GM21576 (cell line): ENCODE data around the gene FOXD1.
"Not testable (repeated sequence)": the region's sequence is repeated elsewhere in the genome, so short reads cannot be mapped to it uniquely, and the experiment has no call there.

Experiments used
- ATAC-seq: cut with Tn5 transposase; IDR thresholded peaks from one replicate; pipeline ENCODE4 v1.9.1; 2021; ENCODE audit warnings: mild to moderate bottlenecking, moderate library complexity; ENCODE audit not compliant: unreplicated experiment

The FOXD1 gene

DNA sequence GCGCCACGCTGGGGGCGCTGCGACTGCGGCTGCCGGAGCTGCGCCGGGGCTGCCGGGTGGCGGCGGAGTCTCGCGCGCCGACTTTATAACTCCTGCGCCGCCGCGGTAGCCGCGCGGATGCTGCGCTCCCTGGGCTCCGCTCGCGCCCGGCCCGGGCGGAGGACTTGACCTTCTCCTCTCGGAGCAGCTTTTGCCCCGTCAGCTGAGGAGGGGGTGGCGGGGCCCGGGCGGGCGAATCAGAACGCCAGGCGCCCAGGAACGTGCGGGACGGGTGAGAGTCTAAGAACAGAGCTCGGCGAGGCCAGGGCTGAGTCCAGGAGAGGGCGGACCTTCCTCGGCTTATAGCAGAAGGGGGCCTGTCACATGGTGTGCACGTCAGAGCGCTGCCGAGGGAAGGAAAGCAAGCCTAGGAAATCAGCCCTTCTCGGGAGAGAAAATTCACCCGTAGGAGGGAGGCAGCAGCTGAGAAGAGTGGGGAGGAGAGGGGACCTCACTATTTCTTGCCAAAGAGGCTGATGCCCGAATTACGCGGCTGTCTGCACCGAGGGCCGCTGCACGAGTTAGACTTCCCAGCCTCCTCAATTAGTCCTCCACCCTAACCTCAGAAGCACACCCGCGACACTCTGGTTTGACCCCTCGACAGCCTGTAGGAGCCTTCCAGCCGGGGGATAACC lies at the start of gene FOXD1:
TSS of gene FOXD1 (minus strand) at position 315 of the 674 bp plus-strand sequence. CDS start 415 bp downstream, outside the sequence.
- ATAC-seq, result peak; percentile 42

- ATAC-seq, result no peak
Measured at GRCh38 chr5:73497497-73498056, 49.0 kb upstream of the FOXD1 start.

DNA sequence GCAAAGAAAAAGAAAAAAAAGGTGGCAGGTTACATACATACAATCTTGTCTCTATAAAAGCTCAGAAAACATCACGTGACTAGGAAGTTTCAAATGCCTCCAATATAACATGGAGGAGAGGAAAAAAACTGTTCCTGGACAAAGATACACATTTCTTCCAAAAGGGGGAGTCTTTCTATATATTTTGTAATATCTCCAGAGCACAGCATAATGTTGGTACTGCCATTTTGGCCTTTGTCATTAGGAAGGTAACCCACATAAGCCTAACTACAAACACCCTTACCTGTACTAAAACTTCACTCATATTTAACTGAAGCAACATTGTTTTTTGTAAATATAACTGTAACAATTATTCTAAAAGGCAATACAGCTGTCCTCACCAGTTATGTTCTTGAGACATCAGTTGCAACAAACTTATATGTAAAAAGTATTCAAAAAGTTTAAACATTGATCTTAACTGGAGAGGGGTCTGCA lies 48.4 kb upstream of the FOXD1 start:
- ATAC-seq, result no peak

DNA sequence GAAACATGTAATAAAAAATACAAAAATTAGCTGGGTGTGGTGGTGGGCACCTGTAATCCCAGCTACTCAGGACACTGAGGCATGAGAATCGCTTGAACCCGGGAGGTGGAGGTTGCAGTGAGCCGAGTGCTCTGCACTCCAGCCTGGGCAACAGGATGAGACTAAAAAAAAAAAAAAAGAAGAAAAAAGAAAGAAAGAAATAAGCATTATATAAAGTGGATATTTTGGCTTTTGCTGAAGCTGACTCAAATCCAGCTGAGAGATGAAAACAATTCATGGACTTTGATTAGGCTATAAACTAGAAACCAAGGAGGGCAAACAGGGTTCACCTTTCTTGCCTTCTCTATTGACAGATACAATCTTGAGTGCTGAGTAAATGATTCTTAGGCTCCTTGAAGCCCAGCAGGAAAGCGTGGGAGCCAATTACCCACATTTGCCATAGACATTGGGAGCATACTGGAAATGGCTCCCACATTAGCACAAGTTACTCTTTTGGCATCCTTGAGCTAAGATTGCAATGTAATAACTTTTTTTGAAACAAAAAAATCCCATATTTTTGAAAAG lies 47.3 kb upstream of the FOXD1 start:
- ATAC-seq, result no peak

DNA sequence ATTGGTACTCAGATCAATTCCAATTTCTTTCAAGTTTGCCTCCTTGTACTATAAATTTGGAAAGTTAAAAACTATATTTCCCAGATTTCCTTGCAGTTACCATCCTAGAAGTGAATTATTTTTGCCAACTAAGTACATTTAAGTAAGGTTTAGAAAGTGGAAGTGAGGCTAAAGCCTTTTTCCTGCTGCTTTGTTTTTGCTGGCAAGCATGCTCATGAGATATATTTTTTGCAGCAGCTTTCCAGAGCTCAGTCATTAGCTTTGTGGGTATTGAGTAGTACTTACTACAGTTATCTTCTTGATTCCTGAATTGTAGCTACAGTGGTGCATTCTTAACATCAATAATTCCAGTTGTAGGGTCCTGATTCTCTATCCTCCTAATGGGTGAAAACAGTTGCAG lies 46.1 kb upstream of the FOXD1 start:
- ATAC-seq, result no peak

DNA sequence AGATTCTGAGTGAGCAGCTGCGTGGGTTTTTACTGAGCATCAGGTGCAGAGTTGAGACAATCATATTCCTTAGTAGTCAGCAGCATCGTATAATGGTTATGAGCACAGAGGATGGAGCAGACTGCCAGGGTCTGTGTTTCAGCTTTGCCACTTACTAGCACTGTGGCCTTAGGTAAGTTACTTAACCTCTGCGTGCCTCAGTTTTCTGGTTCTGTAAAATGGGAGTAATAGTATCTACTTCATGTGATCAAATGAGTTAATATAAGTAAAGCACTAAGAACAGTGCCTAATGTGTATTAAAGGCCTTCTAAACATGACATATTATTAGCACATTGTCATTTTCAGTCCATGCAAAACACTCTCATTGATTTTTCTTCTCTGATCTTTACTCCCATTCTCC lies 44.8 kb upstream of the FOXD1 start:
- no peak for ATAC-seq

DNA sequence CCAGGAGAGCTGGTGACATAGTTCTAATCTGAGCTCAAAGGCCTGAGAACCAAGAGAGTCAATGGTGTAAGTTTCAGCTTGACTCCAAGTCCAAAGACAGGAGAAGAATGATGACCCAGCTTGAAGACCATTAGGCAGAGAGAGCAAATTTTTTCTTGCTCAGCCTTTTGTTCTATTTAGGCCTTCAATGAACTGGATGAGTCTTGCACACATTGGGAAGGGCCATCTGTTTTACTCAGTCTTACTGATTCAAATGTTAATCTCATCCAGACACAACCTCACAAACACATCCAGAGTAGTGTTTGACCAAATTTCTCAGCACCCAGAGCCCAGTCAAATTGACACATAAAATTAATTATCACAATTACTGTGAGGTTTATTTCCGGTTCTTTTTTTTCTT lies 42.6 kb upstream of the FOXD1 start:
- no peak for ATAC-seq

GRCh38 chr5:73490088-73490487 lies 41.5 kb upstream of the FOXD1 start:
- ATAC-seq, result no peak

DNA sequence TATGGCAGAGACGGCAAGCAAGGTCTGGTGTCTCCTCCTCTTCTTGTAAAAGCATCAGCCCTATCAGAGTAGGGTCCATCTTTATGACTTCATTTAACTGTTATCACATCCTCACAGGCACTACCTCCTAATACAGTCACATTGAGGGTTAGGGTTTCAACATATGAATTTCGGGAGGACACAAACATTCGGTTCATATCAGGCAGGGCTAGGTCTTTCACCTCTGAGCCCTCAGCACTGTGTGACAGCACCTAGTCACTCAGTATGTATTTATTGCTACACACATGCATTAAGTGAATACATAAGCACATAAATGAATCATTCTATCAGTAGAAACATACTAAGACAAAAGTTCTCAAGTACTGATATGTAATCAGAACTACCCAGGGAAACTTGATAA lies 40.2 kb upstream of the FOXD1 start:
- ATAC-seq, result no peak

DNA sequence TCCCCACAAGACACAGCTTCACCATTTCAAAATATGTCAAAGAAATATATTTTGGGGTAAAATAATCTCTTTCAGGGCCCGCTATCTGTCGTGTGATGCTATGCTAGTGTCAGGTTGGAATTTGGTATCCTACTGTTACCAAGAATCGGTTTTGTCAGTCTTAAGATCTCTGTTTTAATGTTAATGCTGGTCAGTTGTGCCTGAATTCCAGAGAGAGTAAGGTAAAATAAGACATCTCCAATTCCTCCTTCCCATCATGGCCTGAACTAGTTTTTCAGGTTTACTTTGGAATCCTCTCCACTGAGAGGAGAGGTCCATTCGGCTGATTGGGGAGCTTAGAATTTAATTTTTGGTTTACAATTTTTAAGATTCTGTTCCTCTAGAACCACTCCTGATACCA lies 39.2 kb upstream of the FOXD1 start:
- ATAC-seq, result no peak

- not testable (repeated sequence) for ATAC-seq
Measured at GRCh38 chr5:73487257-73487656, 38.7 kb upstream of the FOXD1 start.

DNA sequence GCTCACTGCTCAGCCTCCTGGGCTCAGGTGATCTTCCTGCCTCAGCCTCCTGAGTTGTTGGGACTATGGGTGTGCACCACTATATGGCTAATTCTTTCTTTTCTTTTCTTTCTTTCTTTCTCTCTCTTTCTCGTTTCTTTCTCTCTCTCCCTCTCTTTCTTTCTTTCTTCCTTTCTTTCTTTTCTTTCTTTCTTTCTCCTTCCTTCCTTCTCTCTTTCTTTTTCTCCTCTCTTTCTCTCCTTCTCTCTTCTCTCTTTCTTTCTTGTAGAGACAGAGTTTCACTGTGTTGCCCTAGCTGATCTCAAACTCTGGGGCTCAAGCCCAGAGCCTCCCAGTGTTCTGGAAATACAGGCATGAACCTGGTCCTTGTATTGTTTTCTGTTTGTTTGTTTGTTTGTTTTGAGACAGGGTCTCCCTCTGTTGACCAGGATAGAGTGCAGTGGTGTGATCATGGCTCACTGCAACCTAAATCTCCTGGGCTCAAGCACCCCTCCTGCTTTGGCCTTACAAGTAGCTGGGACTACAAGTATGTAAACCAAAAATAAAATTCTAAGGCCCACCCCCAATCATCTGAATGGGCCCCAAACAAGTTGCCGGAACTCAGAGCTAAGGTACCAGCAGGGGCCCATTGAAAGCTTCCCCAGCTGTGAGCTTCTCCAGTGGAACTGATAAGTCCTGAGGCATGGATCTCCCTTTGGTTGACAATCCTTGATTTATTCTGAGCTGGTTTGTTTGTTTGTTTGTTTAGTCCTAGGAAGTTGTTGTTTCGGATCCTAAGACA lies 37.7 kb upstream of the FOXD1 start:
- no peak for ATAC-seq

GRCh38 chr5:73485715-73486114 lies 37.1 kb upstream of the FOXD1 start:
- ATAC-seq, result no peak

- no peak for ATAC-seq
Measured at GRCh38 chr5:73484511-73484910, 35.9 kb upstream of the FOXD1 start.

DNA sequence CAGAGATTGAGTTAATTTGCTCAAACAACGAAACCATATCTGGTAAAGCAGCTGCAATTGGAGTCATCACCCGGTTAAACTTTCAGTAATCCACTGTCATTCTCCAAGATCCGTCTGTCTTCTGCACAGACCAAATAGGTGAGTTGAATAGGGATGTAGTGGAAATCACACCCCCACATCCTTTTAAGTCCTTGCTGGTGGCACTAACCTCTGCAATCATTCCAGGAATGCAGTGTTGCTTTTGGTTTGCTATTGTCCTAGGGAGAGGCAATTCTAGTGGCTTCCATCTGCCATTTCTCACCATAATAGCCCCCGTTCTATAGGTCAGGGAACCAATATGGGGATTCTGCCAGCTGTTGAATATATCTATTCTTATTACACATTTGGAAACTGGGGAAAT lies 35.1 kb upstream of the FOXD1 start:
- ATAC-seq, result no peak

DNA sequence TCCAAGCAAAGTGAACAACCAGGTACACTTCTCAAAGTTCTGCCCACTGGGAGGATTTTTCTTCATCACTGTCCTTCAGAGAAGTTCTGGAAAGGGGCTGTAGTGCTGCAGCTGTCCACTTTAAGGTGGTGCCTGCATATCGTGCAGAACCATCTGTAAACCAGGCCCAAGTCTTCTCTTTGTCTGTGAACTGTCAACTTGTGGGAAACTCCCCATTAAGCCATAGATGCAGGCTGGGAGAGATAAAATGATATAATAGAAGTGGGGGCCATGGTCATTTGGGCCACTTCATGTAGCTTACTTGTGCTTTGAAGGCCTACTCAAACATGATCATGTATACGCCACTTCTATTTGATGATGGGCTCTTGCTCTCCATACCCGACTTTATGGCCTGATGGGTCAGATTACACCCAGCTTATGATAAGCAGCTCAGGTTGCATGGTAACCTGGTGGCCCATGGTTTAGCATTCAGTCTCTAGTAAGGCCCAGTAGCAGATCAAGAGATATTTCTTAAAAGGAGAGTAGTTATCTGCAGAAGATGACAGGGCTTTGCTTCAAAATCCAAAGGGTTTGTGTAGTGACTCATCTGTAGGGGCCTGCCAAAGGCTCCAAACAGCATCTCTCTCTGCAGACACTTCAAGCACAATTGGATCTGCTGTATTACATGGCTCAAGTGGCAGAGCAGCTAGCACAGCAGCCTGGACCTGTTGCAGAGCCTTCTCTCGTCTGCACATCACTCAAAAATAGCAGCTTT lies 34.0 kb upstream of the FOXD1 start:
- no peak for ATAC-seq

GRCh38 chr5:73480500-73480899 lies 31.9 kb upstream of the FOXD1 start:
- no peak for ATAC-seq

- ATAC-seq, result no peak
Measured at GRCh38 chr5:73472116-73472515, 23.5 kb upstream of the FOXD1 start.

- no peak for ATAC-seq
Measured at GRCh38 chr5:73471654-73472053, 23.1 kb upstream of the FOXD1 start.

GRCh38 chr5:73469878-73470277 lies 21.3 kb upstream of the FOXD1 start:
- no peak for ATAC-seq

DNA sequence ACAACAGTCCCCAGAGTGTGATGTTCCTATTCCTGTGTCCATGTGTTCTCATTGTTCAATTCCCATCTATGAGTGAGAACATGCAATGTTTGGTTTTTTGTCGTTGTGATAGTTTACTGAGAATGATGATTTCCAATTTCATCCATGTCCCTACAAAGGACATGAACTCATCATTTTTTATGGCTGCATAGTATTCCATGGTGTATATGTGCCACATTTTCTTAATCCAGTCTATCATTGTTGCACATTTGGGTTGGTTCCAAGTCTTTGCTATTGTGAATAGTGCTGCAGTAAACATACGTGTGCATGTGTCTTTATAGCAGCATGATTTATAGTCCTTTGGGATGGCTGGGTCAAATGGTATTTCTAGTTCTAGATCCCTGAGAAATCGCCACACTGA lies 20.1 kb upstream of the FOXD1 start:
- ATAC-seq, result not testable (repeated sequence)
